GM21528 (cell line): Measurements from ENCODE around the gene SEL1L.
"Not testable (repeated sequence)": the region's sequence is repeated elsewhere in the genome, so short reads cannot be mapped to it uniquely, and the experiment has no call there.

Source experiments
- ATAC-seq: cut with Tn5 transposase; IDR thresholded peaks from one replicate; pipeline ENCODE4 v1.9.1; 2021; ENCODE audit warnings: mild to moderate bottlenecking, moderate library complexity; ENCODE audit not compliant: unreplicated experiment, low FRiP score

SEL1L gene

DNA sequence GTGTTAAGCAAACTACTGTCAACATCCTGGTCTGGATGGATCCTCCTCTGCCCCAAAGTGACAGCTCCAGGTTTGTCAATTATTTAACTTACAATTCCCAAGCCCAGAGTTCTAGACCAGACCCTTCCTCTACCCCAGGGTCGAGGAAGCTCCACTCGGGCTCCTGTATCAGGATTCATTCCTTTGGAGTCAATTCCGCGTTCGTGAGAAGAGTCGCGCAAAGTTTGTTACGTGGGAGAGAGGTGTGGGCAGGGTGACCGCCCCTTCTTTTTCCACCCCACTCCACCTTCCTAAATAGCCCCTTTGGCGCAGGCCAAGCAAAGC is 479 bp downstream of the SEL1L start:
- no peak for ATAC-seq

DNA sequence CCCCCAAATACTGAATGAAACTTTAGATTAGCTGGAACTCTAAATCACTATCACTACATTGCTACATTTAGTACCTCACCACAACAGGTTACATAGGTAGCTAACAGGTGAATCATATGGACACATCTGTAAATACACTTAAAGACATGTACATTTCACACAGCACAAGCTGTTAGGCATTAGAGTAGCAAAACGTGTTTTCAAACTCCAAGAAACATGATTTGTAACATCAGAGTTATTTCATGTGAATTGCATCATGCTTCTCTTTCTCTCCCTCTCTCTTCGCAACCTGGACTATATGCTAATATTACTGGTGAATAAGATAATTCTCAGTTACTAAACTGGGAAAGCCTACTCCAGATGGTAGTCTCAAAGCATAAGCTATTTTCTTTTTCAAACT is 4.3 kb downstream of the SEL1L start:
- no peak for ATAC-seq

DNA sequence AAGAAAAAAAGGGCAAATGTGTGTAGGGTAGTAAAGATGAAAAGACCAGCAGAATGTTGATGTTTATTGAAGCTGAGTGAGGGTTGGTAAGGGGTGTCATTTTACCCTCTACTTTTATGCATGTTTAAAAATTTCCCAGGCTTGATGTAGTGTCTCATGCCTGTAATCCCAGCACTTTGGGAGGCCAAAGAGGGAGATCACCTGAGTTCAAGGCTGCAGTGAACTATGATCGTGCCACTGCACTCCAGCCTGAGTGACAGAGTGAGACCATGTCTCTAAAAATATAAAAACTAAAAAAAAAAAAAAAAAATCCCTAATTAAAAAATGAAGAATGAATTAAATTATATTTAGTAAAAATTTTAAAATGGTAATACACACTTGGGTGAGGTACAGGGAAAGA is 8.5 kb downstream of the SEL1L start:
- no peak for ATAC-seq

DNA sequence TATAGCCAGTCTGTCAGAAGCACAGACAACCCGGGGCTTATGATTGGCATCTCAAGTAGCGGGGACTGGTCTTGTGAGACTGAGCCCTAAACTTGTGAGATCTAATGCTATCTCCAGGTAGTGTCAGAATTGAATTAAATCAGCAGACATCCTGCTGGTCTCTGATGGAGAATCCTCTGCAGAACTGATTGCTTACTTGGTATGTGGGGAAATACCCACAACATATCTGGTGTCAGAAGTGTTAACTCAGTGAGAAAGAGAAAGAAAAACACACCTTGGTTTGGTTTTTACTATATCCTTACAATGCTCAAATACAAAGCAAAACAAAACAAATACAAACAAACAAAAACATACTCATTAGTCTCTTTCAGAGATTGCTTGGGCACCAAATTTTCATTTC is 10.0 kb downstream of the SEL1L start:
- no peak for ATAC-seq

DNA sequence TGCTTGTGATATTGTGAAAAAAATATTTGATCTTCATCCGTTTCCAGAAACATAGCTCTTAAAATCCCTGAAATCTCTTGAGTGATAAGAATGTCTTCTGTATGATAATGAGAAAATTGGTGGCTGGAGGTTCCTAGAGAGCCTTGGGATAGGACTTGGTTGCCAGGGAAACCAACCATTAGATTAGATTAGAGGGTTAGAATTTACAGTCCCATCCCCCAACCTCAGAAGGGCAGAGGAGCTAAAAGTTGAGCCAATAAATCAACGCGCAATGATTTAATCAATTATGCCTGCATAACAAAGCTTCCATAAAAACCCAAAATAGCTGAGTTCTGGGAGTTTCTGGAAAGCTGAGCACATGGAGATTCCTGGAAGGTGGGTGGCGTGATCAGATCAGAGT is 10.6 kb downstream of the SEL1L start:
- ATAC-seq: no peak

DNA sequence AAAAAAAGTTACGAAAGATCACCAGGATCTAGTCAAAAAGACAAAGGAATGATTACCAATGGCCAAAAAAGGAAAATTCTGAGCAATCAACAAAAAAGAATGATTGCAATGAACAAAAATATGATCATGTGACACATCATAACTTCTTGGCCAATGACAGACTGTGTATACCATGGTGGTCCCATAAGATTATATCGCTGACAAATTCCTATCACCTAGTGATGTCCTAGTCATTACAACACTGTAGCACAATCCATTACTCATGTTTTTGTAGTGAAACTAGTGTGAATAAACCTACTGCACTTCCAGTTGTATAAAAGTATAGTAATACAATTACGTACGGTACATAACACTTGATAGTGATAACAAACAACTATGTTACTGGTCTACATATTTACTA is 12.3 kb downstream of the SEL1L start:
- no peak for ATAC-seq

DNA sequence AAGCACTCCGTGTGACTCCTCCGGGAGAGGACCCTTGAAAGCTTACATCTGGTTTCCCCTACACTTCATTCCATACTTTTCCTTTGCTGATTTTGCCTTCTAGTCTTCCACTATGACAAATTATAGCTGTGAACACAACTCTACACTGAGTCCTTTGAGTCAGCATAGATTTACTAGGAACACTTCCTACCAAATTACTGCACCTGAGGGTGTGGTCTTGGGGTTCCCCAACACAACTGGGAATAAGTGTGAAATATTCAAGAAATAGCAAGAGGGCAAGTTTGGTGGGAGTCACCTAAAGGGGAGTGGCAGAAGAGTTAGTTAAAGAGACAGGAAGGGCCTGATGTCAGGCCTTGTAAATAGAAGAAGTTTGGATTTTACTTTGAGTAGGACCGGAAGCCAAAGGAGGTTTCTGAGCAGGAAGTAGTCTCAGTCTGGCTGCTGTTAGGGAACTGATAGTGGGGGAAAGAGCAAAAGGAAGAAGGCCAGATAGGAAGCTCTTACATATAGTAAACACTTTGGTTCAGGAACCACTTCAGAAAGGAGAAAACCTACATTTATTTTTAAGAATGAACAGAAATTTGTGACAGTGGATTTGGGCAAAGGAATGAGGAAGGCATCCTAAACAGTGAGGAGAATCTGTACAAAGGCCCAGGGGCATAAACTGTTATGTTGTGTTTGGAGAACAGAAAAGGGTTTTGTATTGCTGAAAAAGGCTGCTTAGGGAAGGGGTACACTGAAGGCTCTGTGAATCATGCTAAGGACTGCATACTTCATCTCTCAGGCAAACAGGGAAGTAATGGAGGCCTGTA is 14.2 kb downstream of the SEL1L start:
- ATAC-seq: peak; percentile 80

DNA sequence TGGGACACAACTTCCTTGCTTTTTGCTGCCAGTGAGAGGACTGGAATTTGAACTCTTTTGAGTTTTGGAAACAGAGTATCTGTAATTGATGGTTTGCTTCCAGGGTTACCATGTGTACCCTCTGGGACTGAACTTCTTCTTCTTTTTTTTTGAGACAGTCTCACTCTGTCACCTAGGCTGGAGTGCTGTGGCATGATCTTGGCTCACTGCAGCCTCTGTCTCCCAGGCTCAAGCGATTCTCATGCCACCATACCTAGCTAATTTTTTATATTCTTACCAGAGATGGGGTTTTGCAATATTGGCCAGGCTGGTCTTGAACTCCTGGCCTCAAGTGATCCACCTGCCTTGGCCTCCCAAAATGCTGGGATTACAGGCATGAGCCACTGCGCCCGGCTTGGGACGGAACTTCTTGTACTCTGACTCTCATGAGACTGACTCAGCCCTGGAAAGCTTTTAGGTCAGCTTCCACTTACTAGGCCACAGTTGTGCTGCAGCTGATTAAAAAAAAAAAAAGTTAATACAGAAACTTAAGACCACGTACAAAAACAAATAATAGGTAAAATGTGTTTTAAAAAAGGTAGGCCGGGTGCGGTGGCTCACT is 15.8 kb downstream of the SEL1L start:
- no peak for ATAC-seq

DNA sequence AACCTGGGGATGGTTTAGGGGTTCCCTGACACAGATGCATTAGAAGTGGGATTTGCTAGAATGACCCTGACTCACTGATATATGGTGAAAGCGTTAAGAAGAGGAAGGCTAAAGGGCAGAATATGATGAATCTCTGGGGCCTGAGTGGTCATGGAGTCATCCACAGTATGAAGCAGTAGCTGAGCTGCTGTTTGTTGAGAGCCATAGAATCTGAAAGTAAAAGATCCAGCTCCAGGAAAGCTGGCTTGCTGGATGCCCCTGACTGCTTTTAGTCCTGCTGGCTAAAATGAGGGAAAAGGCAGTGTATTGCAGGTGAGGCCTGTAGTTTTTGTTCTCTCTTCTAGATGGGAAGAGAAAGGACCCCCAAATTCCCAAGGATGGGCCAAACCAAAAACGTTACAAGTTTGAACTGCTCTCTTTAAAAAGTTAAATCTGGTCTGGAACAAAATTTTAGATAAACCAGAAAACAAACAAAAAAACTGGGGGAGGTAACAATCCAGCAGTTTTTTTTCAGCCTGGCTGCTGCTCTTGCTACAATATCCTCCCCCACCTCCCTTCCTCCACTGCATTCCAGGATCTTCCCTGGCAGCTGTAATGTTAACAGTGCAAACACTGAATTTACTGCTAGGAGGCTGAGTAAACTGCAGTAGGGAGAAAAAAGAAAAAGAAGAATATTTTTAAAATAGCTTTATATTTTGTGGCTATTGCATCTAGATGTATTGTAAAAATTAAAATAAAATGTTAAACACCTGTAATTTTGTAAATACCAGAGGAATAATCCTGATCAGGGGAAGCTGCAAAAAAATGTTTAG is 16.5 kb downstream of the SEL1L start:
- no peak for ATAC-seq

DNA sequence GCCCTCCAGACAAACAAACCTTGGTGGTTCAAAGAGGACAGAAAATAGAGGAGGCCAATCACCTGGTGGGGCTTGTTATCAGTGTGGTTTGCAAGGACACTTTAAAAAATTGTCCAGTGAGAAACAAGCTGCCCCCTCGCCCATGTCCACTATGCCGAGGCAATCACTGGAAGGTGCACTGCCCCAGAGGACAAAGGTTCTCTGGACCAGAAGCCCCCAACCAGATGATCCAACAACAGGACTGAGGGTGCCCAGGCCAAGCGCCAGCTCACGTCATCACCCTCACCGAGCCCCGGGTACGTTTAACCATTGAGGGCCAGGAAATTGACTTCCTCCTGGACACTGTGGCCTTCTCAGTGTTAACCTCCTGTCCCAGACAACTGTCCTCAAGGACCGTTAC is 17.7 kb downstream of the SEL1L start:
- ATAC-seq: not testable (repeated sequence)

DNA sequence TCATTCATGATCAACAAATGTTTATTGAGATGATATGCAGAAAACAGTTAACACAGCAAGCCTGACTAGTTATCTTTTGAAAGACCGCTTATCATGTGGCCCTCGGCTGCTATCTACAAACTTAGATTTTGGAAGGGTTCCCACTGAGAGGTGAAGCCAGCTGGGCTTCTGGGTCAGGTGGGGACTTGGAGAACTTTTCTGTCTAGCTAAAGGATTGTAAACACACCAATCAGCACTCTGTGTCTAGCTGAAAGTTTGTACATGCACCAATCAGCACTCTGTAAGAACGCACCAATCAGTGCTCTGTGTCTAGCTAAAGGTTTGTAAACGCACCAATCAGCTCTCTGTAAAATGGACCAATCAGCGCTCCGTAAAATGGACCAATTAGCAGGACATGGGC is 20.8 kb downstream of the SEL1L start:
- ATAC-seq: not testable (repeated sequence)

DNA sequence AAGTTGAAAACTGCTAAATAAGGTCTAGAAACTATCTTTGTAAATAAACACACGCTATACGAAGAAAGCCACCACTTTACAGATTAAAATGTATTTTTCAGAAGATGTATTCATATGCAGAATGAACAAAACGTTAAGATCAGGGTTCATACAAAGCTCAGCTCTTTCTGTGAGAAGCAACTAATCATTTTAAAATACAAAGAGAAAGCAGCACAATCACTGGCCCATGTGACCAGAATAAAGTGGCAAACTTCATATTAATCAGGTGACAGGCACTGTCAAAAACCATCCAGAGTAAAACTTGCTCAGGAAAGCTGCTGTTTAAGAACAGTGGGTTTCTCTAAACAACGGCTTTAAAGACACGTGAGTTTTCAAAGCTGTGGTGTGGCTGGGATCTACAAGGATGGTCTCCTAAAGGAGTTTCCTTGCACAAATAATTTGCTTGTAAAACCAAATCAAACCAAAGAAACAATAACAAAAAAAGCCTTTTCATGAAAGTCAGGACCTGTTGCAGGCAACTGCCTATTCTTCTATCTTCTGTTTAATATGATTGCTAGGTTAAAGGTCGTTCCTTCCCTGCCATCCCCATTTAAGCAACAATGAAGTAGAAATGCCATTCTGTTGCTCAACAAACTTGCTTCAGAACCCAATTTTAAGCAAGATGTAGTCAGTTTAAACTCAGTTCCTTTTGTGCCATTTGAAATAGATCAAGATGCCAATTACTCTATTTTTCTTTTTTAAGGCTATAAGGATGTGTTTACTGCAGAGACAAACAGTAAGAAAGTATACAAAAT is 22.3 kb downstream of the SEL1L start:
- no peak for ATAC-seq

DNA sequence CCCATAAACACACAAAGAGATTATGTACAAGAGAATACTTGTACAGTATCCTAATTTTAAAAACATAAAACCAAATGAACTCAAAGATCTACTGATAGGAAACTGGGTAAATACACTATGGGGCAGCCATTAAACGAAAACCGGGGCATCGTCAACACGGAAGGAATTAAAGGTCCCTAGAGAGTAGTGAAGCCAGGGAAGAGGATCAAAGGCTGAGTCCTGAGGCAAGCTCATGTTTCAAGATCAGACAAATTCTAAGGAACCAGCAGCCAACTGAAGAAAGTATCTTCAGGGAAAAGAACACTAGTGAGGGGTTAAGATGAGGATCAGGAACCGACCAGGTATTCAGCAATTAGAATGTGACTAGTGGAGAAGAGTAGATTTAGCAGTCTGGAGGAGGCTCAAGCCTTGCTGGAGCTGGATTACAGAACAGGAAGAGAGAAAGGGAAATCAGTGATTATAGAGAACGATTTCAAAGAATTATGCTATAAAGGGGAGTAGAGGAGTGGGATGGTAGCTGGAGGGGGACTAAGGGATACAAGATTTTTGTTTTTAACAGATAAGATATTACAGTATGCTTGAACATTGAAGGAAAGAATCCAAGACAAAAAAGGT is 23.7 kb downstream of the SEL1L start:
- no peak for ATAC-seq

DNA sequence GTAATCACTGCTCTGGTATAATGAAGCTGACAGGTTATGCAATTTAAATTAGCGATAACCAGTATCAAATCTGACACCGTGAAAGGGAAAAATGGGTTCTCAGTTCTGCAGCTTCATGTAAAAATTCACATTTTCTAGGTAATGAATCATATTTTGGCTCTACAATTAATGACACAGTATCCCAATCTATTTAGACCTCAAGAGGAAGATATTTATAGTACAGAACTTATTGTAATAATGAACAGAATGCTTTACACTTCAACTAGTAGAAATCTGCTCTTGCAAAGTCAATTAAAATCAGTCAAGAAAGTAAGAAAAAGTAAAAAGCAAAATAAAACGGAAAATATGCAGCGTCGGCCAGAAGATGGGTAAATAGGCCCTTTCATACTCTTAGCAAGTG is 24.3 kb downstream of the SEL1L start:
- no peak for ATAC-seq

DNA sequence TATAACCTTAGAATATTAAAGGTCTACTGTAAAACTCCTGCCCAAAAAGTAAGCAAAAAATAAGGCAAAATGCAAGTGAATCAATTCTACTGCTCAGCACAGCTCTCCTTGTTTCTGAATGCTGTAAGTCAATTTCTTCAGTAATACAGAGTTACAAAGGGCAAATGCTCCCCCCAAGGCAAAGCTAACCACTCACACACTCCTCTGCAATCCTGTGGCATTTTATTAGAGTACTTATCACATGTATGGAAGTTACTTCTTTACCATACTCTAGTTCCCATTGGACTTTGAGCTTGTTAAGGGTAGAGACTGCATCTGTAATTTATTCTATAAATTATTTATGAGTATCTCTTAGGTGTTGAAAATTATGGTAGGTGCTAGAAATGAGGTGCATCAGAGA is 27.2 kb downstream of the SEL1L start:
- no peak for ATAC-seq

DNA sequence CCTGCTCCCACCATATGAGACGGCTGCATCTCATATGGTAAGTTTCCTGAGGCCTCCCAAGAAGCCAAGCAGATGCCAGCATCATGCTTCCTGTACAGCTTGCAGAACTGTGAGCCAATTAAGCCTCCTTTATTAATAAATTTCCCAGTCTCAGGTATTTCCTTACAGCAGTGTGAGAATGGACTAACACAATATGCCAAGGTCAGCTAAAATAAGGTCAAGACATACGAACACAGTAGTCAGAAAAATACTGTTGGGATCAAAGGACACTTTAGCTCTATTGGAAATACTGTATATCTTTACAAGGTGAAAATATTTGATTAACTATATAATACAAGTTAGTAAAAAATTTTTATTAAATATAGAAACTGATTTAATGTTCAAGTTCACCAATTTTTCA is 28.8 kb downstream of the SEL1L start:
- ATAC-seq: no peak

DNA sequence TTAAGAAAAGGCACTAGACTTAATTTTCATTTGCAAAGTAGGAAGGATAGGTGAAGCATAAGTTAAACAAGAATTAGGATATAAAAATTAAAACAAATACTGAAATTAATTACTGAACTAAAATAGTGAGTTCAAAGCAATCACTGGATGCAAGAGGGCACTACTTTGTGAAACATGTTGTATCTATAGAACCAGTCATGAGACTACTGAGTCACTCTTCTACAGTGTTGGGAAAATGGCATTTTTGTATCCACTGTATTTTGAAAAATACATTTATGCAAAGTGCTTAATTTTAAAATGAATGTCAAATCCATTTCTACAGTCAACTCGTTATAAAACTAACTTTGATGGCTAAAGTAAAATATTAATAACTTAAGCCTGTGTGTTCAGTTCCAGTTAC is 47.9 kb downstream of the SEL1L start:
- no peak for ATAC-seq

DNA sequence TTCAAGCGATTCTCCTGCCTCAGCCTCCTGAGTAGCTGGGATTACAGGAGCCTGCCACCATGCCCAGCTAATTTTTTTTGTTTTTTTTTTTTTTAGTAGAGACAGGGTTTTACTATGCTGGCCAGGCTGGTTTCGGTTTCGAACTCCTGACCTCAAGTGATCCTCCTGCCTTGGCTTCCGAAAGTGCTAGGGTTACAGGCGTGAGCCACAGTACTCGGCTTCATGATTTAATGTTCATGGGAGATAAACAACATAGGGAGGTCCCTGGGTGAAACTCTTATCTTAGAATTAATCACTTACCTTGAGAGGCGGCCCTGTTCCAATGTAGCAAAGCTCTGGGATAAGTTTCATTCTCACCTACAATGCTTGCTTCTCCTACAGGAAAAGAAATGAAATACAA is 48.3 kb downstream of the SEL1L start:
- peak; percentile 65 for ATAC-seq

DNA sequence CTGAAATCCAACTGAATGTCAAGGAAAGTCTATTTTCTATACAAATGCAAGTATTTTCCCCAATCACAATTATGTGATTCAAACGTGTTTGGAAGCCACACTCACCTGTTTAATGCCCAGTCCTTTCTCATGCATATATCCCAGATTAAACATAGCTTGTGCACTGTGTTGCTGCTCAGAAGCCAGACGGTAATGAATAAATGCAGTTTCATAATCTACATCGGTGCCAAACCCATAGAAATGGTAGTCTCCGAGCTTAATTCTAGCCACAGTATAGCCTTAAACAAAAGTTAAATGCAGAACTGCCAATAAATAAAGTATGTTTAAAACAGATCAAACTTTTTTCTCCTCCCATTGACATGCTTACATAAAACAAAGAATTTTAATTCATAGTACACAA is 49.5 kb downstream of the SEL1L start:
- ATAC-seq: no peak

DNA sequence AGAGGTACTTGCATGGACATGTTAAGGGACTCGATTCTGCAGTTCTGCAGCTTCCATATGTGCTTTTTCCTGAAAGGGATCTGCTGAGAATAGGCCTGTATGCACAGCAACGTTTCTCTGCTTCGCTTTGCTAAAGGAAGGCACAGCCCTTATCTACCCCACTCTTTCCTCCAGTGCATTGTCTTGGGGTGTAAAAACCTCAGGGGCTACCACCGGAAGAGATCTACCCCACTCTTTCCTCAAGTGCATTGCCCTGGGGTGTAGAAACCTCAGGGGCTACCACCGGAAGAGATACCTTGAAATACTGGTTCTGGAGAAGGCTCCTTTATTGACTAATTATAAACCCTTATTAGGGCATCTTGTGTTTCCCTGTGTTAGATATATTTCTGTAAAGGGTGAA is 52.9 kb downstream of the SEL1L start:
- no peak for ATAC-seq

DNA sequence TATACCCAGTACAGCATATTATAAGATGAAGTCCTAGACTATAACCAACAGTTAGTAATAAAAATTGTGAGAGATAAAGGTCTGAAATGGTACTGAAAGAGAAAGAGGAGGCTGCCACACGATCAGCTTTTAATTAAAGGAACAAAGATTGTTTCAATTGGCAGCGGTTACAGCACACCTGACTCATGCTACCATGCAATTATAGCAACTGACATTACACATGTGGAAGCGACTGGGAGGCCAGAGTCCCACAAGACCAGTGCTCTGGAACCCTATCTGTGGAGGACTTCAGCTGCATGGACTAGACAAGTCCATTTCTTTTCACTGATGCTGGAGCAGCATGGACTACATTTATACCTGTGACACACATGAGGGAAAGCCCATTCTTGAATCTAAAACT is 55.2 kb downstream of the SEL1L start:
- ATAC-seq: no peak
